Superior temporal gyrus (tissue), 1 donor: Measurements from ENCODE around the gene PCYT2.
"Not testable (repeated sequence)": the region's sequence is repeated elsewhere in the genome, so short reads cannot be mapped to it uniquely, and the experiment has no call there.

Experiments
- DNase-seq: peaks from one replicate; pipeline ENCODE4 v3.0.0-alpha.2; 2016; ENCODE audit errors: extremely low spot score

PCYT2 gene

GRCh38 chr17:81911277-81911961 lies at the start of gene PCYT2:
PCYT2 (minus strand) TSS chr17:81911399; CDS start chr17:81911355, 44 bp downstream.
- DNase-seq: peak; percentile 83

- no peak for DNase-seq
These were observed 49.1 kb upstream of the PCYT2 start for GRCh38 chr17:81960130-81960958.

- peak; percentile 62 for DNase-seq
These were observed 48.3 kb upstream of the PCYT2 start for GRCh38 chr17:81959362-81960129.

DNA sequence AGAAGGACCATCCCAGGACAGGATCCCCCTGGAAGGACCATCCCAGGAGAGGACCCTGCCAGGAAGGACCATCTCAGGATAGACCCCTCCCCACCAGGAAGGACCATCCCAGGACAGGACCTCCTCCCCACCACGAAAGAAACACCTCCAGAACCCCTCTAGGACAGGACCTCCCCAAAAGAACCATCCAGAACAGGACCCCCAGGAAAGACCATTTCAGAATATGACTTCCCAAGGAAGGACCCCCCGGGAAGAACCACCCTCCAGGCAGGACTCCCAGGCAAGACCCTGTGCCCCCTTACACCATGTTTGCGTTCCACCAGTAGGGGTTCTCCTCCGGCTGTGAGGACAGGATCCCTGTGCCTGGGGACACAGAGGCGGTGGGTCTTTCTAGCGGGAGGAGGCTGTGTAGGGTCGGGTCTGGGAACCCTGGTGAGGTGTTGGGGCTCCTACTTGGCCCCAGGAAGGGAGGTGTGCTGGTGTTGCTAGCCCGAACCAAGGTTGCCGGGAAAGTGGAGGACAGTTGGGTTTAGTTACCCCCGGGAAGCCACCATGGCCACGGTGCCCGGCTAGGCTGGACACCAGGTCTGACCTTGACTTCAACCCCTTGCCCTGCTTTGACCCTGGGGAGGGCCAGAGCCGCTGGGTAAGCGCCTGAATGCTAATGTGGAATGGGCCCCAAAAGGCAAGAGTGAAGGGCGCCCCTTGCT lies 47.6 kb upstream of the PCYT2 start:
- DNase-seq: no peak

- no peak for DNase-seq
These were observed 46.7 kb upstream of the PCYT2 start for GRCh38 chr17:81957691-81958432.

DNA sequence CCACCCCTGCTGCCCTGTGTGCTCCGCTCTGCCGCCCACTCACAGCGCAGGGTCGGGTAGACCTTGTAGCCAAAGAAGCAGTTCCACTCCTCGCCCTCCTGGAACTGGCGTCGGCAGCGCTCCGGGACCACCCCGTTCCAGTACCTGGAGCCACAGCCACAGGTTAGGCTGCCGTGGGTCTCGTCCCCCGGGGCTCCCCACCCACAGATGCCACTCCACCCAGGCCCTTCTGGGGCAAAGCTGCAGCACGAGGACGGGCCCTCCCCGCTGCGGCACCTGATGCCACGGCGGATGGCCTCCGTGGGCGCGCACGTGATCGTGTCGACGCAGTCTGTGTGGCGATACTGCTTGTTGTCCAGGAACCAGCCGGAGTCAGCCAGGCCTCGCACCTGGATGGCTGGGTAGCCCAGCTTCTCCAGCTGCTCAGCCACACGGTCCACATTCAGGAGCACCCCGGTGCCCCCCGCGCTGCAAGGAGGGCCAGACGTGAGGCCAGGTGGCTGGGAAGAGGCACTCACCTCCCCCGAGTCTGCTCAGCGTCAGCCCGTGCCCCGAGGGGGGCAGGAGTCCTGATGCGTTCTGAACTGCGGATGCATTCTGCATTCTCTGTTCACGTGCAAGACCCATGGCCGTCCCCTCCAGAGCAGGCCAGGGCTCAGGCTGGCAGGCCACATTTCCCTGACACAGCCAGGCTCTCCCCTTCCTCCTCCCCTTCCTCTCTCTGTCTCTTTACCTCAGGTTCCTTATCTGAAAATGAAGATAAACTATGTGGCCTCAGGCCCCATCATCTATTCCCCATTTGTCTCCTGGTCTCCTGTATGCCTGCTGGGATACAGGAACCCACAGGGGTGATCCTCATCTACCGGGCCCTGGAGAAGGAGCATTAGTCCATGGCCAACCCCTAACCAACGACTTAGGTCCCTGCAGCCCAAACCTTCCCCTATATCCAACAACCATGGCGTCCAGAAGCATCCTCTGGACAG lies 45.7 kb upstream of the PCYT2 start:
- no peak for DNase-seq

DNA sequence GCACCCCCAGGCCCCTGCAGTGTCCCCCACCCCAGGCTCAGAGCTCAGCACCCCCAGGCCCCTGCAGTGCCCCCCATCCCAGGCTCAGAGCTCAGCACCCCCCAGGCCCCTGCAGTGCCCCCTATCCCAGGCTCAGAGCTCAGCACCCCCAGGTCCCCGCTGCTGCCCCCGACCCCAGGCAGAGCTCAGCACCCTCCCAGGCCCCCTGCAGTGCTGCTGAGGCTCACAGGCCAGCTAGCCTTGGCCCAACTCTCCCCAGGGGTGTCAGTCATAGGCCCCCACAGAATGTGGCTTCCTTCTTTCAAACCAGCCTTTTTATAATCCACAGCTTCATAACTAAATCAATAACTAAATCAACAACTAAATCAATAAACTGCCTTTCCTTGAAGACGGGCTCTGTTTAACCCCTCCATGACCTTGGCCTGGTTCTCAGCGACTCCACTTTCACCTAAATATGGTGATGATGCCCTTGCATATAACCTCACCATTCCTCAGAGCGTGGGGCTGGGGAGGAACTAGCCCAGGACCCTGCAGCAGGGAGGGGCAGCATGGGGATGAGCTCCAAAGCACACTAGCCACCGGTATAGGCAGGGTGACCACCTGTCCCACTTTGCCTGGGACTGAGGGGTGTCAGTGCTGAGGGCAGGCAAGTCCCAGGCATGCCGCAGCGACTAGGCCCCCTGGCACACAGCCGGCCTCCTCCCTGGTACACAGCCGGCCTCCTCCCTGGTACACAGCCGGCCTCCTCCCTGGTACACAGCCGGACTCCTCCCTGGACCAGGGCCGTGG lies 44.8 kb upstream of the PCYT2 start:
- DNase-seq: no peak

- DNase-seq: no peak
These were observed 44.0 kb upstream of the PCYT2 start for GRCh38 chr17:81955058-81955681.

DNA sequence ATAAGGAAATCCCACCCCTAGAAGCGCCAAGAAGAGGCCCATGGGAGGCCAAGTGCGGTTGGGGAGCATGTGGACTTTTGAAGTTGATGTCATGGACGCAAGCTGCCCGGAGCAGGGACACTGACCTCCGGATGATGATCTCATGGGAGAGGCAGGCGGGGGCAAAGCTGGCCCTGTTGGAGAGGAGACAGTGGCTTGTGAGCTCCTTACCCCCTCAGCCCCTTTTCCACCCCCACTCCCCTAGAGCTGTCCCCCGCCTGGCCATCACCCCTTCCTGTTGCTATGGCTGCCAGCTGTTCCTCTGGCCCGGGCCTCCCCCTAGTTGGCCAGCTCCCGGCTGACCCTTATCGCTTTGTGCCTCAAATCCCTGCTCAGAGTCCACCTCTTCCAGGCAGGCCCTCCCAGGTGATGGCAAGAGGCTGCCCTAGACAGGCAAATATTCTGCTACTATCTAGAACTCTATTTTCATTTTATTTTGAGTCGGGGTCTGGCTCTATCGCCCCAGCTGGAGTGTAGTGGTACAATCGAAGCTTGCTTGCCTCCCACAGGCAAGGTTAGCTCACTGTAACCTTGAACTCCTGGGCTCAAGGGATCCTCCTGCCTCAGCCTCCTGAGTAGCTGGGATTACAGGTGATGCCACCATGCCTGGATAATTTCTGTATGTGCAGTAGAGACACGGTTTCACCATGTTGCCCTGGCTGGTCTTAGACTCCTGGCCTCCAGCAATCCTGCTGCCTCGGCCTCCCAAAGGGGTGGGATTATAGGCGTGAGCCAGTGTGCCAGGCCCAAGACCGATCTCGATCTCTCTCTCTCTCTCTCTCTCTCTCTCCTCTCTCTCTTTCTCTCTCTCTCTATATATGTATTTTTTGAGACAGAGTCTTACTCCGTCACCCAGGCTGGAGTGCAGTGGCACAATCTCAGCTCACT lies 43.2 kb upstream of the PCYT2 start:
- DNase-seq: no peak

GRCh38 chr17:81953443-81953842 lies 42.2 kb upstream of the PCYT2 start:
- not testable (repeated sequence) for DNase-seq

DNA sequence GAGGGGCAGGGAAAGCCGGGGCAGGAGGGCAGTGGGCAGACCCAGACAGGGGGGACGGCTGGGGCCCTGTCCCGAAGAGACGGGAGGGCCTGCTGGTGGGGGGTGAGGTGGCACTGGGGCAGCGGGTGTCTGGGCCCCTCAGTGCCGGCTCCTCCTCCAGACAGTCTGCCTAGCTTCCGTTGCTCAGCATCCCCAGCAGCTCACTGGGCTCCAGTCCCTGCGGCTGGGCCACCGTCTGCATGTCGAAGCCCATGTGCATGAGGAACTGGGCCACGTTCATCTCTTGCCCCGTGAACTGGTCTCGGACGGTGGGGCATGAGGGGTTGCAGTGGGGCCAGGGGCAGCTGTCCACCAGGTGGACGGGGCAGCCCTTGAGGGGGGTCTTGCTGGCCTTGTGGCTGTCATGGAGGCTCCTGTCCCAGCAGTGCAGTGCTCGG lies 41.6 kb upstream of the PCYT2 start:
- DNase-seq: no peak

- no peak for DNase-seq
These were observed 40.8 kb upstream of the PCYT2 start for GRCh38 chr17:81951785-81952684.

DNA sequence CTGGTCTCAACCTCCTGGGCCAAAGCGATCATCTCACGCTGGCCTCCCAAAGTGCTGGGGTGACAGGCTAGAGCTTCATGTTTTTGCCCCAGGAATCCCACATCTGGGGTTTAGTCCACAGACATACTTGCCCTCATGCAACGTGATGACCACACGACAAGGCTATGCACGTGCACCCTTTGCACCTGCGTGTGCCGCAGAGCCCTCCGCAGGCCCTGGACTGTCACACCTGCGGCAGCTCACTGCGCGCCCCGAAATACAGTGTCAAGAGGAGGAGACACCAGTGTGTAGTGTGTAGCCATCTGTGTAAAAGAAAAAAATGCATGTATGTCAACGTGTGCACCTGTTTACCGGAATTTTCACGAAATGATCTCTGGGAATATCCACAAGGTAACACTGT lies 39.3 kb upstream of the PCYT2 start:
- no peak for DNase-seq

GRCh38 chr17:81948635-81949378 lies 37.6 kb upstream of the PCYT2 start:
- no peak for DNase-seq

DNA sequence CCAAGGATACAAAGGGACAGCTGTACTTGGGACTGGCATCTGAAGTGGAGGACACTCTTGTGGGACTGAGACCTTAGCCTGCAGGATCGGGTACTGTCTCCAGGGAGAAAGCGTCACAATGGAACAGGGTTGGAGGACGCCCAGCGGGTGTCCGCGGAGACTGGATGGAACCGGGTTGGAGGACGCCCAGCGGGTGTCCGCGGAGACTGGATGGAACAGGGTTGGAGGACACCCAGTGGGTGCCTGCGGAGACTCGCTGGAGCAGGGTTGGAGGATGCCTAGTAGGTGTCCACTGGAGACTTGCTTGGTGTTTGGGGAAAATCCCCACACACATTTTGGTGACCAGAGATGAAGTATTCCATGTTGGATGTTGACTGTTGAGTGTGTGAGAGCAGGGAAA lies 36.0 kb upstream of the PCYT2 start, which contains the start of gene MYADML2:
Gene MYADML2 (minus strand): TSS at position 45 of the 400 bp plus-strand sequence. CDS start 5,492 bp downstream, outside the sequence.
- no peak for DNase-seq
